GM12878 (cell line): Measurements from ENCODE around the gene INHA. TPM values are rescaled to one million over a fixed set of nuclear protein-coding genes. Genes with fewer than 3 reads are reported as not detected.

Source experiments
- ATAC-seq: fragments of 200-7000 bp; cut with Tn5 transposase; 3 replicates; pipeline ENCODE4 v1.9.1; 2020; ENCODE audit warnings: mild to moderate bottlenecking, moderate library complexity
- BruUV-seq: library from RNA; stranded (reverse); fragments of 400-500 nt; replicated peaks from 2 replicates; lab custom pipeline; 2021; lab: Mats Ljungman, UMichigan
- CTCF ChIA-PET: fragments of 300-600 bp; sonication (Branson Sonifier 250); formaldehyde crosslinking; extraction: SDS; loops from one replicate; lab custom pipeline; 2021; ENCODE audit warnings: inconsistent platforms; lab: Yijun Ruan, JAX
- POLR2A ChIA-PET: fragments of 350-600 bp; formaldehyde crosslinking; extraction: SDS; loops from one replicate; lab custom pipeline; 2021; ENCODE audit warnings: inconsistent platforms; lab: Charles Lee
- RAD21 ChIA-PET: fragments of 300-600 bp; sonication (Branson Sonifier 250); formaldehyde crosslinking; loops from one replicate; lab custom pipeline; 2023; ENCODE audit warnings: antibody characterized with exemption; ENCODE audit not compliant: unreplicated experiment; lab: Charles Lee
- SMC1A ChIA-PET: fragments of 300-600 bp; sonication (Branson Sonifier 250); formaldehyde crosslinking; loops from one replicate; lab custom pipeline; 2023; ENCODE audit not compliant: unreplicated experiment, uncharacterized antibody; lab: Charles Lee
- DNase-seq: peaks from one replicate; pipeline ENCODE4 v3.0.0-alpha.2; 2011; ENCODE audit warnings: low read depth, low spot score
- FAIRE-seq: peaks from 3 replicates; lab custom pipeline; 2011; peaks lifted over from hg19 to GRCh38; lab: Jason Lieb, UNC
- H2AFZ ChIP-seq: 2 replicates; pipeline ENCODE4 v1.6.0; 2011; ENCODE audit warnings: low read depth, low read length, control low read depth; ENCODE audit not compliant: control insufficient read depth
- H3K27ac ChIP-seq: 2 replicates; pipeline ENCODE4 v1.5.1; 2011; ENCODE audit warnings: control low read depth; ENCODE audit not compliant: control insufficient read depth, insufficient read depth
- H3K27me3 ChIP-seq, 2 experiments: replicated peaks in 1 of 2; 2 replicates each; pipeline versions ENCODE4 v1.6.0 to v1.6.1; 2011; ENCODE audit warnings: low read length in 1 of 2; ENCODE audit not compliant: control insufficient read depth in 2 of 2, insufficient read depth in 2 of 2
- H3K36me3 ChIP-seq, 2 experiments: 2 replicates each; pipeline ENCODE4 v1.5.1; 2011; ENCODE audit warnings: low read length in 1 of 2; ENCODE audit not compliant: control insufficient read depth in 2 of 2, insufficient read depth in 2 of 2
- H3K4me1 ChIP-seq: 2 replicates; pipeline ENCODE4 v1.6.1; 2011; ENCODE audit warnings: mild to moderate bottlenecking, low read length, moderate library complexity, mixed read lengths; ENCODE audit not compliant: control insufficient read depth, insufficient read depth
- H3K4me2 ChIP-seq: 2 replicates; pipeline ENCODE4 v1.6.0; 2011; ENCODE audit warnings: control low read depth; ENCODE audit not compliant: control insufficient read depth, insufficient read depth
- H3K4me3 ChIP-seq: fragments of 200-600 bp; sonication (generic); 2 replicates; pipeline ENCODE4 v1.5.1; 2016
- H3K79me2 ChIP-seq: 2 replicates; pipeline ENCODE4 v1.6.0; 2011; ENCODE audit warnings: low read length; ENCODE audit not compliant: control insufficient read depth, insufficient read depth
- H3K9ac ChIP-seq: 2 replicates; pipeline ENCODE4 v1.8.0; 2011; ENCODE audit warnings: low read length, control low read depth, mixed read lengths; ENCODE audit not compliant: control insufficient read depth, insufficient read depth
- H3K9me3 ChIP-seq: replicated peaks from 3 replicates; pipeline ENCODE4 v1.5.1; 2011; ENCODE audit warnings: mild to moderate bottlenecking, low read length; ENCODE audit not compliant: control insufficient read depth, insufficient read depth
- H4K20me1 ChIP-seq: 2 replicates; pipeline ENCODE4 v1.6.0; 2011; ENCODE audit not compliant: control insufficient read depth, insufficient read depth
- HCFC1 ChIP-seq: fragments of 150-350 bp; IDR thresholded peaks from 2 replicates; pipeline ENCODE4 v1.6.1; 2014; ENCODE audit warnings: low read length
- IRF5 ChIP-seq: fragments of 450-650 bp; IDR thresholded peaks from 2 replicates; pipeline ENCODE4 v1.6.1; 2017; ENCODE audit warnings: borderline replicate concordance
- PRDM15 ChIP-seq: fragments of 450-650 bp; formaldehyde crosslinking; IDR thresholded peaks from 2 replicates; pipeline ENCODE4 v1.4.0; 2020; ENCODE audit warnings: mild to moderate bottlenecking, moderate library complexity
- RUNX3 ChIP-seq: IDR thresholded peaks from 2 replicates; pipeline ENCODE4 v1.6.1; 2012; ENCODE audit warnings: low read length, inconsistent platforms
- TCF3 ChIP-seq: IDR thresholded peaks from 2 replicates; pipeline ENCODE4 v1.6.1; 2012; ENCODE audit warnings: low read depth, mild to moderate bottlenecking, low read length, borderline replicate concordance; ENCODE audit not compliant: insufficient read depth
- YY1 ChIP-seq: IDR thresholded peaks from 2 replicates; pipeline ENCODE4 v1.6.1; 2011; ENCODE audit warnings: low read depth, mild to moderate bottlenecking, low read length
- WGBS: methylation state at CpG from one replicate; pipeline ENCODE4 v1.1.6; 2016; ENCODE audit warnings: low lambda C conversion rate; ENCODE audit not compliant: insufficient replicate concordance, insufficient coverage; ENCODE audit errors: missing lambda C conversion rate; 5-methylcytosine and 5-hydroxymethylcytosine counted together
- in situ Hi-C: fragments of 300-500 bp; cut with MboI; formaldehyde crosslinking; loops from 9 replicates; pipeline ENCODE4 v1.14.3; 2018; ENCODE audit warnings: mixed read lengths
- intact Hi-C: fragments of 100-400 bp; cut with micrococcal nuclease; formaldehyde crosslinking; loops from one replicate; pipeline ENCODE4 v1.14.2; 2022; ENCODE audit not compliant: unreplicated experiment
- polyA plus RNA-seq, 11 experiments: library from polyadenylated mRNA; depleted of rRNA in 4 of 11; unstranded in 6 of 11; stranded (reverse) in 5 of 11; fragments of >200 nt; fragmentation: Nextera tagmentation in 4 of 11; fragmentation: Illumina TruSeq in 1 of 11; extraction: Ambion mirVana in 4 of 11; extraction: Trizol in 1 of 11; gene quantifications; 1 replicate in 1 of 11; 2 replicates in 10 of 11; pipeline versions ENCODE4 v1.2.1 to v1.2.3, GENCODE V29; 2011 to 2016; ENCODE audit warnings: inconsistent platforms in 2 of 11, missing spikeins in 2 of 11, low read depth in 1 of 11
- total RNA-seq, 4 experiments: library from RNA; depleted of rRNA in 3 of 4; stranded (reverse); fragments of >200 nt in 3 of 4; fragmentation: Illumina TruSeq in 1 of 4; extraction: Trizol in 1 of 4; gene quantifications; 2 replicates each; pipeline versions ENCODE4 v1.2.1 to v1.2.3, GENCODE V29; 2013 to 2021
- TF ChIP-seq, protein P1 (sequence below): fragments of 450-650 bp; IDR thresholded peaks from 2 replicates; pipeline ENCODE4 v1.6.1; 2016; ENCODE audit warnings: mild to moderate bottlenecking, moderate library complexity, borderline replicate concordance

INHA gene
- total and polyA plus RNA-seq, 10 of the 15 experiments (the other 5 are each of a cell fraction or from before 2014, with no cell fraction given), result not detected

DNA sequence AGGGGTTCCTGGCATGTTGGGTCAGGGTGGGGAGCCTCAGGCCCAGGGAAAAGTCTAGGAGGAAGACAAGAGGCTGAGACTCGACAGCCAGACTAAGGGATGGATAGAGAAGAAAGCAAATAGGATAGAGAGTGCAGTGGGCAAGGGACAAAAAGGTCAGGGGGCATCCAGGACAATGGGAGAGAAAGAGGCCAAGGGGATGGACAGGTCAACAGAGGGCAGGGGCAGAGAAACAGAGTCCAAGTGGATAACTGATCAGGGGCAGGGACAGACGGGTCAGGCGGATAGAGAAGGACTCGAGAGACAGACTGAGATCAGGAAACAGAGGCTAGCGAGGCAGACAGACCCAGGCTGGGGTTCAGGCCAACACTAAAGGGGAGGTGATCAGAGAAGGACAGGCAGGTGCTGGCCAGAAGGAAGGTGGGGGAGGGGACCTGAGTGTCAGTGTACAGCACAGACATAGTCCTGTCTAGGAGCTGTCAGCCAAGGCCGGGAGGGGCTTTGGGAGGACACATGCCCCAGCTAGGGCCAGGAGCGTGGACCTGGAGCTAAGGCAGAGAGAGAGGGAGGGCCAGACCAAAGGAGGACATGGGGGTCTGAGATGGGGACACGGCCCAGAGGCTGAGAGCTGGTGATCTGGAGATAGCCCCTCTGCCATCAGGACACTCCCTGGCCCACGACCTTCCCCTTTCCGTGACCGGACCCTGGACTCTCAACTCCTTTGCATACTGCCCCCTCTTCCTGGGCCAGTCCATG lies 45.6 kb upstream of the INHA start (continued):
- no peak for TF ChIP-seq PRDM15 (CRISPR knock-in tag)
- TF ChIP-seq HCFC1, result no peak
- no peak for TF ChIP-seq IRF5
- TF ChIP-seq TCF3, result no peak
- TF ChIP-seq YY1, result no peak
- no peak for TF ChIP-seq RUNX3

GRCh38 chr2:219527076-219527394 lies 45.1 kb upstream of the INHA start:
- TF ChIP-seq, protein P1, sequence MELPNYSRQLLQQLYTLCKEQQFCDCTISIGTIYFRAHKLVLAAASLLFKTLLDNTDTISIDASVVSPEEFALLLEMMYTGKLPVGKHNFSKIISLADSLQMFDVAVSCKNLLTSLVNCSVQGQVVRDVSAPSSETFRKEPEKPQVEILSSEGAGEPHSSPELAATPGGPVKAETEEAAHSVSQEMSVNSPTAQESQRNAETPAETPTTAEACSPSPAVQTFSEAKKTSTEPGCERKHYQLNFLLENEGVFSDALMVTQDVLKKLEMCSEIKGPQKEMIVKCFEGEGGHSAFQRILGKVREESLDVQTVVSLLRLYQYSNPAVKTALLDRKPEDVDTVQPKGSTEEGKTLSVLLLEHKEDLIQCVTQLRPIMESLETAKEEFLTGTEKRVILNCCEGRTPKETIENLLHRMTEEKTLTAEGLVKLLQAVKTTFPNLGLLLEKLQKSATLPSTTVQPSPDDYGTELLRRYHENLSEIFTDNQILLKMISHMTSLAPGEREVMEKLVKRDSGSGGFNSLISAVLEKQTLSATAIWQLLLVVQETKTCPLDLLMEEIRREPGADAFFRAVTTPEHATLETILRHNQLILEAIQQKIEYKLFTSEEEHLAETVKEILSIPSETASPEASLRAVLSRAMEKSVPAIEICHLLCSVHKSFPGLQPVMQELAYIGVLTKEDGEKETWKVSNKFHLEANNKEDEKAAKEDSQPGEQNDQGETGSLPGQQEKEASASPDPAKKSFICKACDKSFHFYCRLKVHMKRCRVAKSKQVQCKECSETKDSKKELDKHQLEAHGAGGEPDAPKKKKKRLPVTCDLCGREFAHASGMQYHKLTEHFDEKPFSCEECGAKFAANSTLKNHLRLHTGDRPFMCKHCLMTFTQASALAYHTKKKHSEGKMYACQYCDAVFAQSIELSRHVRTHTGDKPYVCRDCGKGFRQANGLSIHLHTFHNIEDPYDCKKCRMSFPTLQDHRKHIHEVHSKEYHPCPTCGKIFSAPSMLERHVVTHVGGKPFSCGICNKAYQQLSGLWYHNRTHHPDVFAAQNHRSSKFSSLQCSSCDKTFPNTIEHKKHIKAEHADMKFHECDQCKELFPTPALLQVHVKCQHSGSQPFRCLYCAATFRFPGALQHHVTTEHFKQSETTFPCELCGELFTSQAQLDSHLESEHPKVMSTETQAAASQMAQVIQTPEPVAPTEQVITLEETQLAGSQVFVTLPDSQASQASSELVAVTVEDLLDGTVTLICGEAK, result no peak
- ATAC-seq (no peak), FAIRE-seq (no peak), DNase-seq (no peak)
- in situ Hi-C loops, result no loop called here
- H3K27ac ChIP-seq, result no peak overlapping the region
- no peaks in the 10 kb centered on the region for H3K79me2 ChIP-seq
- no peaks in the 10 kb centered on the region for H3K36me3 ChIP-seq
- ChIA-PET RAD21 (interaction anchor here (0.8 to 1.5 kb wide), 3 partner anchors 12 to 124 kb away, joined by 3 to 7 read pairs (median 4); a partner anchor contains a TSS), POLR2A (no interaction called here), SMC1A (interaction anchor here (1.8 to 3.6 kb wide), 2 partner anchors 28 to 35 kb away, joined by 3 to 22 read pairs; partner anchors contain the start of gene GMPPA), CTCF (interaction anchor here (1.0 to 10.8 kb wide), 7 partner anchors 8 to 124 kb away, joined by 3 to 224 read pairs (median 9); partner anchors contain the start of gene GMPPA)
- peaks cover 16 to 19% of the 10 kb centered on the region in 2 experiments for H3K27me3 ChIP-seq
- no peak overlapping the region for H2AFZ ChIP-seq
- no peak overlapping the region for H3K4me2 ChIP-seq
- intact Hi-C loops, result no loop called here
- H3K4me3 ChIP-seq, result no peak overlapping the region
- no peaks in the 10 kb centered on the region; the same call in 1 of the 2 replicates for H4K20me1 ChIP-seq
- 16% methylated on average over 5 of the region's 6 CpGs for WGBS
- no TSS peak for BruUV-seq
- no peaks in the 10 kb centered on the region for H3K9me3 ChIP-seq
- no peaks in the 10 kb centered on the region for H3K4me1 ChIP-seq
- H3K9ac ChIP-seq, result no peak overlapping the region
